ENCODE data around the gene APOO. TPM values are rescaled to one million over a fixed set of nuclear protein-coding genes. Genes with fewer than 3 reads are reported as not detected.

APOO gene
- total and polyA plus RNA-seq, 4 donors, result 5.4 to 18.0 (median 8.8) TPM

- 51% methylated on average over 11 of the region's 11 CpGs for WGBS
- no peak for DNase-seq (ENCODE audit: low spot score)
- Histone ChIP-seq H3K9me3 (ENCODE audit: control insufficient read depth in 4 of 4, low read length in 3 of 4) (no peaks in the 10 kb centered on the region), H3K36me3 (ENCODE audit: control insufficient read depth in 4 of 4, insufficient read depth in 3 of 4, low read depth in 1 of 4, low read length in 3 of 4) (peaks cover 2 to 9% (median 4%) of the 10 kb centered on the region in 4 donors), H3K4me1 (ENCODE audit: control insufficient read depth in 4 of 4, insufficient read depth in 4 of 4, low read length in 3 of 4) (peaks cover 0 to 9% (median 3%) of the 10 kb centered on the region in 4 donors), H3K4me3 (ENCODE audit: low read depth in 1 of 3, low read length in 3 of 3) (no peak overlapping the region), H3K27ac (ENCODE audit: low read depth in 1 of 2, low read length in 2 of 2) (peak overlapping the region in 1 of 2 donors; percentile 5), H3K9ac (ENCODE audit: low read depth in 1 of 2, low read length in 2 of 2) (no peak overlapping the region), H3K27me3 (ENCODE audit: control insufficient read depth in 4 of 4, insufficient read depth in 4 of 4, low read length in 3 of 4) (no peaks in the 10 kb centered on the region)
- TF ChIP-seq RXRA (IDR thresholded peaks at IDR 0.05) (no peak), GABPA (IDR thresholded peaks at IDR 0.05 in 1 of 2, conservative IDR thresholded peaks at IDR 0.05 in 1 of 2) (no peak), EGR1 (IDR thresholded peaks at IDR 0.05; ENCODE audit: low read depth in 2 of 2) (no peak), HNF4A (conservative IDR thresholded peaks at IDR 0.05) (no peak), FOXA1 (IDR thresholded peaks at IDR 0.05) (no peak), JUND (IDR thresholded peaks at IDR 0.05) (no peak), HNF4G (IDR thresholded peaks at IDR 0.05) (no peak), ATF3 (IDR thresholded peaks at IDR 0.05) (no peak), MAX (IDR thresholded peaks at IDR 0.05) (no peak), FOXA2 (IDR thresholded peaks at IDR 0.05) (no peak), NR2F2 (IDR thresholded peaks at IDR 0.05) (no peak), SP1 (IDR thresholded peaks at IDR 0.05) (no peak), TAF1 (conservative IDR thresholded peaks at IDR 0.05) (no peak)
Measured at GRCh38 chrX:23786268-23786815, 121.4 kb downstream of the APOO start.

- Histone ChIP-seq H3K4me1 (ENCODE audit: control insufficient read depth in 4 of 4, insufficient read depth in 4 of 4, low read length in 3 of 4) (peaks cover 0 to 9% (median 3%) of the 10 kb centered on the region in 4 donors), H3K4me3 (ENCODE audit: low read depth in 1 of 3, low read length in 3 of 3) (peak overlapping the region in 2 of 3 donors; percentile 48 to 87), H3K9ac (ENCODE audit: low read depth in 1 of 2, low read length in 2 of 2) (peak overlapping the region; percentile 41 to 93)
Measured at GRCh38 chrX:23785580-23785979, 122.2 kb downstream of the APOO start.

More at GRCh38 chrX:23785580-23785979, 122.2 kb downstream of the APOO start:
- no peak for TF ChIP-seq FOXA2 (IDR thresholded peaks at IDR 0.05)
- TF ChIP-seq NR2F2 (IDR thresholded peaks at IDR 0.05), result no peak
- no peak for TF ChIP-seq HNF4A (conservative IDR thresholded peaks at IDR 0.05)
- TF ChIP-seq SP1 (IDR thresholded peaks at IDR 0.05), result no peak
- no peak for TF ChIP-seq RAD21 (IDR thresholded peaks at IDR 0.05)
- no peak for TF ChIP-seq CTCF (IDR thresholded peaks at IDR 0.05; ENCODE audit: low read depth, low read length, missing input control)
- TF ChIP-seq YY1 (IDR thresholded peaks at IDR 0.05), result no peak
- TF ChIP-seq RXRA (IDR thresholded peaks at IDR 0.05), result no peak
- TF ChIP-seq MAX (IDR thresholded peaks at IDR 0.05), result no peak
- no peak for TF ChIP-seq REST (IDR thresholded peaks at IDR 0.05)
- no peak for TF ChIP-seq TAF1 (conservative IDR thresholded peaks at IDR 0.05)
- TF ChIP-seq FOXA1 (IDR thresholded peaks at IDR 0.05), result no peak
- no peak for DNase-seq (ENCODE audit: low spot score)
- WGBS, result 62% methylated on average over 2 of the region's 2 CpGs
- peak overlapping the region; percentile 84 to 91 for H3K27ac ChIP-seq (ENCODE audit: low read depth in 1 of 2, low read length in 2 of 2)
- H3K27me3 ChIP-seq (ENCODE audit: control insufficient read depth in 4 of 4, insufficient read depth in 4 of 4, low read length in 3 of 4), result no peaks in the 10 kb centered on the region
- no peaks in the 10 kb centered on the region for H3K9me3 ChIP-seq (ENCODE audit: control insufficient read depth in 4 of 4, low read length in 3 of 4)
- peaks cover 2 to 9% (median 4%) of the 10 kb centered on the region in 4 donors for H3K36me3 ChIP-seq (ENCODE audit: control insufficient read depth in 4 of 4, insufficient read depth in 3 of 4, low read depth in 1 of 4, low read length in 3 of 4)
